Lower lobe of right lung (tissue), 2 donors: ENCODE measurements around the gene ZNF410. TPM values are rescaled to one million over a fixed set of nuclear protein-coding genes. Genes with fewer than 3 reads are reported as not detected.
"Not testable (repeated sequence)": the region's sequence is repeated elsewhere in the genome, so short reads cannot be mapped to it uniquely, and the experiment has no call there.

Experiments
- ATAC-seq, 2 donors: fragments of 200-7000 bp; cut with Tn5 transposase; one replicate each; pipeline ENCODE4 v1.9.1; 2020 to 2022; ENCODE audit warnings: mild to moderate bottlenecking in 2 of 2, moderate library complexity in 2 of 2
- DNase-seq: peaks from one replicate; pipeline ENCODE4 v3.0.0-alpha.2; 2020
- H3K27ac ChIP-seq: fragments of 200-600 bp; one replicate; pipeline ENCODE4 v1.8.0; 2022
- H3K27me3 ChIP-seq: fragments of 200-600 bp; one replicate; pipeline ENCODE4 v1.8.0; 2022; ENCODE audit warnings: low read depth
- H3K36me3 ChIP-seq: fragments of 200-600 bp; one replicate; pipeline ENCODE4 v1.8.0; 2022; ENCODE audit warnings: mild to moderate bottlenecking
- H3K4me1 ChIP-seq: fragments of 200-600 bp; one replicate; pipeline ENCODE4 v1.8.0; 2022
- H3K4me3 ChIP-seq: fragments of 200-600 bp; one replicate; pipeline ENCODE4 v1.8.0; 2022; ENCODE audit warnings: mild to moderate bottlenecking
- H3K9me3 ChIP-seq: fragments of 200-600 bp; one replicate; pipeline ENCODE4 v1.8.0; 2022
- intact Hi-C: fragments of 100-400 bp; cut with DNase I; formaldehyde crosslinking; loops from one replicate; pipeline ENCODE4 v1.11.0; 2022
- total RNA-seq: library from RNA; stranded (reverse); fragmentation: NEBNext Ultra II Directional; extraction: Animal tissue kit (Norgen Biotek cat#: 25700); gene quantifications from one replicate; pipeline ENCODE4 v1.2.1, GENCODE V29; 2021
- TF ChIP-seq, protein P1 (sequence below): fragments of 200-600 bp; IDR thresholded peaks from one replicate; pipeline ENCODE4 v1.8.0; 2022; ENCODE audit warnings: antibody characterized with exemption, mild to moderate bottlenecking
- donor health status: DM: no; HTN: yes; CAD: no; lungs with severe emphysema.

Gene ZNF410
- total RNA-seq, 1 donor from 2014 or later, result 41.5 TPM

- DNase-seq, result no peak
- Histone ChIP-seq H3K27ac (no peak overlapping the region), H3K4me1 (no peaks in the 10 kb centered on the region), H3K36me3 (peaks cover 97% of the 10 kb centered on the region), H3K9me3 (no peaks in the 10 kb centered on the region), H3K27me3 (no peaks in the 10 kb centered on the region), H3K4me3 (no peak overlapping the region)
- TF ChIP-seq, protein P1, sequence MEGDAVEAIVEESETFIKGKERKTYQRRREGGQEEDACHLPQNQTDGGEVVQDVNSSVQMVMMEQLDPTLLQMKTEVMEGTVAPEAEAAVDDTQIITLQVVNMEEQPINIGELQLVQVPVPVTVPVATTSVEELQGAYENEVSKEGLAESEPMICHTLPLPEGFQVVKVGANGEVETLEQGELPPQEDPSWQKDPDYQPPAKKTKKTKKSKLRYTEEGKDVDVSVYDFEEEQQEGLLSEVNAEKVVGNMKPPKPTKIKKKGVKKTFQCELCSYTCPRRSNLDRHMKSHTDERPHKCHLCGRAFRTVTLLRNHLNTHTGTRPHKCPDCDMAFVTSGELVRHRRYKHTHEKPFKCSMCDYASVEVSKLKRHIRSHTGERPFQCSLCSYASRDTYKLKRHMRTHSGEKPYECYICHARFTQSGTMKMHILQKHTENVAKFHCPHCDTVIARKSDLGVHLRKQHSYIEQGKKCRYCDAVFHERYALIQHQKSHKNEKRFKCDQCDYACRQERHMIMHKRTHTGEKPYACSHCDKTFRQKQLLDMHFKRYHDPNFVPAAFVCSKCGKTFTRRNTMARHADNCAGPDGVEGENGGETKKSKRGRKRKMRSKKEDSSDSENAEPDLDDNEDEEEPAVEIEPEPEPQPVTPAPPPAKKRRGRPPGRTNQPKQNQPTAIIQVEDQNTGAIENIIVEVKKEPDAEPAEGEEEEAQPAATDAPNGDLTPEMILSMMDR, result no peak
- ATAC-seq, result no peak
- intact Hi-C loops, result no loop called here
These were observed 9.9 kb downstream of the ZNF410 start for GRCh38 chr14:73896521-73896920.

GRCh38 chr14:73903028-73903427 lies 16.4 kb downstream of the ZNF410 start:
- Histone ChIP-seq H3K4me1 (no peaks in the 10 kb centered on the region), H3K27ac (no peak overlapping the region), H3K36me3 (peaks cover 90% of the 10 kb centered on the region), H3K27me3 (no peaks in the 10 kb centered on the region), H3K9me3 (no peaks in the 10 kb centered on the region), H3K4me3 (no peak overlapping the region)
- ATAC-seq (no peak), DNase-seq (no peak)
- TF ChIP-seq, protein P1, result no peak
- intact Hi-C loops, result no loop called here

DNA sequence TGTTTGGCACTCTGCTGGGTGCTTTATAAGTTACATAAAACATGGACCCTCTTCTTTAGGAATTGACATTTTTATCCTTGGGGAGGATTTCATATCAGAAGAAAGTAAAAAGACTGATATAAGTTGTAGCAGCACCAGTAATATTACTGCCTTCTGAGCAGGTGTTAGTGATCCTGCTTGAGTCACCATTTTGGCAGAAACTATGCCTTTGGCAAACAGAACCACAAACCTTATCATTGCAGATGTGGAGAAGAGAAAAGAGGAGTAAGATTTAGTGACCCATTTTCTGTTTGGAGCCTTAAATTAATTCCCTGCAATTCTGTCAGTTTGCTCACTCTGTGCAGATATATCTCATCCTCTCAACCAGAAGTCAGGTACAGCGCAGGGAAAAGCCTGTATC lies 23.0 kb downstream of the ZNF410 start:
- TF ChIP-seq, protein P1, result no peak
- Histone ChIP-seq H3K9me3 (no peaks in the 10 kb centered on the region), H3K36me3 (peaks cover 99% of the 10 kb centered on the region), H3K27ac (no peak overlapping the region), H3K4me1 (no peaks in the 10 kb centered on the region), H3K4me3 (no peak overlapping the region), H3K27me3 (no peaks in the 10 kb centered on the region)
- ATAC-seq (no peak), DNase-seq (no peak)
- intact Hi-C loops, result no loop called here

GRCh38 chr14:73913256-73913655 lies 26.6 kb downstream of the ZNF410 start:
- H3K9me3 ChIP-seq, result no peaks in the 10 kb centered on the region
- H3K4me3 ChIP-seq, result no peak overlapping the region
- no peaks in the 10 kb centered on the region for H3K27me3 ChIP-seq
- ATAC-seq (no peak), DNase-seq (no peak)
- TF ChIP-seq, protein P1, result no peak
- intact Hi-C loops, result no loop called here
- peaks cover 91% of the 10 kb centered on the region for H3K36me3 ChIP-seq
- H3K4me1 ChIP-seq, result no peaks in the 10 kb centered on the region
- H3K27ac ChIP-seq, result no peak overlapping the region

DNA sequence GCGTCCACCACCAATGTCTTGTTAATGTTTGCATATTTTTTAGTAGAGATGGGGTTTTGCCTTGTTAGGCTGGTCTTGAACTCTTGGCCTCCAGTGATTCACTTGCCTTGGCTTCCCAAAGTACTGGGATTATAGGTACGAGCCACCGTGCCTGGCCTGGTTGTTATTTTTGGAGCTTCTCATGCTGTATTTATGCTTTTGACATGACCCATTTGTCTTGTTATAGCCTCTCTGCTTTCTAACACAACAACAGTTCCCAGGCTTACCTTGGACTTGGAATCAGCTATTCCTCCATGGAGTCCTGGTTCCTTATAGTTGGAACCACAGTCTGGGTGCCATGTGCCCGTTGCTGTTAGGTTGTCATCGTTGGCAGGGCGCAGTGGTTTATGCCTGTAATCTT lies 29.7 kb downstream of the ZNF410 start:
- DNase-seq (no peak), ATAC-seq (no peak)
- H3K27ac ChIP-seq, result no peak overlapping the region
- intact Hi-C loops, result no loop called here
- H3K4me1 ChIP-seq, result no peaks in the 10 kb centered on the region
- TF ChIP-seq, protein P1, result no peak
- H3K9me3 ChIP-seq, result no peaks in the 10 kb centered on the region
- H3K36me3 ChIP-seq, result peaks cover 90% of the 10 kb centered on the region
- H3K27me3 ChIP-seq, result no peaks in the 10 kb centered on the region
- H3K4me3 ChIP-seq, result no peak overlapping the region

GRCh38 chr14:73919457-73919856 lies 32.8 kb downstream of the ZNF410 start:
- DNase-seq, H3K4me1 ChIP-seq, H3K4me3 ChIP-seq, H3K9me3 ChIP-seq, H3K27ac ChIP-seq, H3K27me3 ChIP-seq, ATAC-seq, intact Hi-C loops: not testable (repeated sequence)
- H3K36me3 ChIP-seq, result peaks cover 90% of the 10 kb centered on the region
